ENCODE results near the gene NINJ1.

DNA sequence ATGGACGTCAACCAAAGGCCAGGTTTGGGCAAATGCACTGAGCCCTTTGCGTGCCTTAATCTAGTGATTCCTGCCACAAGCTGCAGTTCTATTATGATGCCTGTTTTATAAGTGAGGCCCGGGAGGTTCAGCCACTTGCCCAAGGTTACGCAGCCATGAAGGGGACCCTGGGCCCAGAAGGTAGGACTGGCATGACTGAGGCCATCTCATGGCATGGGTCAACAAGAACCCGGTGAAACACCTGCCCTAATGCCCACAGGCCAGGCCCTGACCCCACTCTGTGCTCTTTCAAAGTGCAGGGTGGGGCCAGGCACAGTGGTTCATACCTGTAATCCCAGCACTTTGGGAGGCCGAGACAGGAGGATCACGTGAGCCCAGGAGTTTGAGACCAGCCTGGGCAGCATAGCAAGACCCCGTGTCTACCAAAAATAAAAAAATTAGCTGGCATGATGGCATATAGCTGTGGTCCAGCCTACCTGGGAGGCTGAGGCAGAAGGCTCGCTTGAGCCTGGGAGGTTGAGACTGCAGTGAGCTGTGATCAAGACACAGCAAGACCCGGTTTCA, 8.6 kb downstream of the NINJ1 start:
- TF ChIP-seq, protein P1, sequence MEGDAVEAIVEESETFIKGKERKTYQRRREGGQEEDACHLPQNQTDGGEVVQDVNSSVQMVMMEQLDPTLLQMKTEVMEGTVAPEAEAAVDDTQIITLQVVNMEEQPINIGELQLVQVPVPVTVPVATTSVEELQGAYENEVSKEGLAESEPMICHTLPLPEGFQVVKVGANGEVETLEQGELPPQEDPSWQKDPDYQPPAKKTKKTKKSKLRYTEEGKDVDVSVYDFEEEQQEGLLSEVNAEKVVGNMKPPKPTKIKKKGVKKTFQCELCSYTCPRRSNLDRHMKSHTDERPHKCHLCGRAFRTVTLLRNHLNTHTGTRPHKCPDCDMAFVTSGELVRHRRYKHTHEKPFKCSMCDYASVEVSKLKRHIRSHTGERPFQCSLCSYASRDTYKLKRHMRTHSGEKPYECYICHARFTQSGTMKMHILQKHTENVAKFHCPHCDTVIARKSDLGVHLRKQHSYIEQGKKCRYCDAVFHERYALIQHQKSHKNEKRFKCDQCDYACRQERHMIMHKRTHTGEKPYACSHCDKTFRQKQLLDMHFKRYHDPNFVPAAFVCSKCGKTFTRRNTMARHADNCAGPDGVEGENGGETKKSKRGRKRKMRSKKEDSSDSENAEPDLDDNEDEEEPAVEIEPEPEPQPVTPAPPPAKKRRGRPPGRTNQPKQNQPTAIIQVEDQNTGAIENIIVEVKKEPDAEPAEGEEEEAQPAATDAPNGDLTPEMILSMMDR (IDR thresholded peaks at IDR 0.05; ENCODE audit: low read length), result no peak
- TF ChIP-seq EZH2 (IDR thresholded peaks at IDR 0.05; ENCODE audit: borderline replicate concordance, low read length), result no peak

Data from OCI-LY1 (cell line).